HG02623 (cell line): ENCODE results near the gene MTHFSD.

Source experiments
- ATAC-seq: cut with Tn5 transposase; IDR thresholded peaks from one replicate; pipeline ENCODE4 v1.9.1; 2021; ENCODE audit warnings: moderate library complexity; ENCODE audit not compliant: unreplicated experiment

MTHFSD gene

GRCh38 chr16:86492961-86493629 is 61.9 kb downstream of the MTHFSD start:
- ATAC-seq, result no peak

GRCh38 chr16:86492267-86492960 is 62.6 kb downstream of the MTHFSD start:
- no peak for ATAC-seq

GRCh38 chr16:86491640-86492023 is 63.4 kb downstream of the MTHFSD start:
- ATAC-seq, result no peak

GRCh38 chr16:86490859-86491639 is 64.0 kb downstream of the MTHFSD start:
- no peak for ATAC-seq

- ATAC-seq, result no peak
Measured at GRCh38 chr16:86485746-86486145, 69.3 kb downstream of the MTHFSD start.

- ATAC-seq, result no peak
Measured at GRCh38 chr16:86484240-86484639, 70.8 kb downstream of the MTHFSD start.

- no peak for ATAC-seq
Measured at GRCh38 chr16:86481607-86482006, 73.4 kb downstream of the MTHFSD start.

- no peak for ATAC-seq
Measured at GRCh38 chr16:86480444-86480843, 74.6 kb downstream of the MTHFSD start.
